SK-N-SH (cell line): ENCODE results near the gene RPL21. TPM values are rescaled to one million over a fixed set of nuclear protein-coding genes. Genes with fewer than 3 reads are reported as not detected.
A peak's percentile ranks its signal among the peaks of the same experiment; 100 is the strongest.

Source experiments
- CTCF ChIA-PET: fragments of 300-600, 350-600 bp; formaldehyde crosslinking; extraction: SDS; loops from one replicate; lab custom pipeline; 2021; lab: Yijun Ruan, JAX
- POLR2A ChIA-PET: fragments of 350-600 bp; sonication (Branson Sonifier 250); formaldehyde crosslinking; extraction: SDS; loops from one replicate; lab custom pipeline; 2020; ENCODE audit warnings: antibody characterized with exemption, inconsistent platforms; lab: Yijun Ruan, JAX
- DNase-seq: peaks from one replicate; pipeline ENCODE4 v3.0.0; 2012
- H2AFZ ChIP-seq: fragments of 200-600 bp; sonication (generic); 2 replicates; pipeline ENCODE4 v1.8.1; 2016; ENCODE audit warnings: antibody characterized with exemption, mild to moderate bottlenecking, low read depth
- H3F3A ChIP-seq: fragments of 200-600 bp; sonication (generic); replicated peaks from 2 replicates; pipeline ENCODE3; 2016; ENCODE audit warnings: antibody characterized with exemption, mild to moderate bottlenecking; ENCODE audit not compliant: insufficient read depth
- H3K27ac ChIP-seq, 2 experiments: fragments of 200-500 bp in 1 of 2; fragments of 200-600 bp in 1 of 2; sonication (Bioruptor generic) in 1 of 2; sonication (generic), shearing (Covaris generic) in 1 of 2; 2 replicates each; pipeline versions ENCODE4 v1.5.1 to v1.6.1; 2014 to 2016; ENCODE audit warnings: low read depth in 2 of 2, inconsistent platforms in 1 of 2, low read length in 1 of 2, mild to moderate bottlenecking in 1 of 2, mixed read lengths in 1 of 2
- H3K27me3 ChIP-seq: fragments of 200-600 bp; sonication (generic), shearing (Covaris generic); 2 replicates; pipeline ENCODE4 v1.6.1; 2016; ENCODE audit warnings: mixed run types; ENCODE audit not compliant: insufficient read depth
- H3K36me3 ChIP-seq, 2 experiments: fragments of 200-500 bp in 1 of 2; fragments of 200-600 bp in 1 of 2; sonication (Bioruptor generic) in 1 of 2; sonication (generic) in 1 of 2; replicated peaks in 1 of 2; 2 replicates each; pipeline versions ENCODE3 to v1.5.1; 2014 to 2016; ENCODE audit warnings: low read length in 1 of 2, mild to moderate bottlenecking in 1 of 2; ENCODE audit not compliant: insufficient read depth in 2 of 2, control insufficient read depth in 1 of 2
- H3K4me1 ChIP-seq, 2 experiments: fragments of 200-500 bp in 1 of 2; fragments of 200-600 bp in 1 of 2; sonication (Bioruptor generic) in 1 of 2; sonication (generic), shearing (Covaris generic) in 1 of 2; 2 replicates each; pipeline versions ENCODE4 v1.5.1 to v1.6.1; 2014 to 2016; ENCODE audit warnings: low read depth in 1 of 2, low read length in 1 of 2, mixed run types in 1 of 2; ENCODE audit not compliant: insufficient read depth in 2 of 2, control insufficient read depth in 1 of 2
- H3K4me2 ChIP-seq: fragments of 200-600 bp; sonication (generic), shearing (Covaris generic); 2 replicates; pipeline ENCODE4 v1.6.1; 2017; ENCODE audit warnings: mixed run types
- H3K4me3 ChIP-seq, 2 experiments: fragments of 200-500 bp in 1 of 2; fragments of 200-600 bp in 1 of 2; sonication (Bioruptor generic) in 1 of 2; sonication (generic), shearing (Covaris generic) in 1 of 2; 2 replicates each; pipeline versions ENCODE4 v1.5.1 to v1.8.1; 2014 to 2016; ENCODE audit warnings: low read depth in 2 of 2, inconsistent platforms in 1 of 2, low read length in 1 of 2, mild to moderate bottlenecking in 1 of 2, mixed read lengths in 1 of 2, moderate library complexity in 1 of 2
- H3K79me2 ChIP-seq: fragments of 200-600 bp; sonication (generic); 2 replicates; pipeline ENCODE4 v1.8.1; 2017; ENCODE audit warnings: mild to moderate bottlenecking; ENCODE audit not compliant: insufficient read depth
- H3K9ac ChIP-seq: fragments of 200-600 bp; sonication (generic); 2 replicates; pipeline ENCODE4 v1.6.1; 2017; ENCODE audit warnings: mixed run types
- H3K9me2 ChIP-seq: fragments of 200-600 bp; sonication (generic); 2 replicates; pipeline ENCODE4 v1.6.1; 2017; ENCODE audit warnings: mixed run types
- H3K9me3 ChIP-seq: fragments of 200-600 bp; sonication (generic); 2 replicates; pipeline ENCODE4 v1.6.1; 2017; ENCODE audit warnings: mixed run types, mild to moderate bottlenecking, moderate library complexity
- H4K20me1 ChIP-seq: fragments of 200-600 bp; sonication (generic); 2 replicates; pipeline ENCODE4 v1.6.1; 2017; ENCODE audit warnings: mild to moderate bottlenecking, mixed run types; ENCODE audit not compliant: insufficient read depth
- CHD2 ChIP-seq: fragments of 150-350 bp; IDR thresholded peaks from 2 replicates; pipeline ENCODE4 v1.6.1; 2018; ENCODE audit warnings: low read length; ENCODE audit not compliant: partially characterized antibody
- EP300 ChIP-seq, 2 experiments: IDR thresholded peaks; 2 replicates each; pipeline versions ENCODE4 v1.4.0 to v1.6.1; 2012; ENCODE audit warnings: borderline replicate concordance in 1 of 2, low read depth in 1 of 2, low read length in 1 of 2
- EZH2phosphoT487 ChIP-seq: fragments of 200-600 bp; sonication (generic); IDR thresholded peaks from 2 replicates; pipeline ENCODE4 v1.6.1; 2017; ENCODE audit warnings: low read depth, mixed run types, mild to moderate bottlenecking, antibody characterized with exemption, moderate library complexity, borderline replicate concordance
- GABPA ChIP-seq: IDR thresholded peaks from 2 replicates; pipeline ENCODE4 v1.4.0; 2012; ENCODE audit warnings: low read depth, mild to moderate bottlenecking
- GATA2 ChIP-seq: sonication (generic); formaldehyde crosslinking; IDR thresholded peaks from 2 replicates; pipeline ENCODE4 v1.5.0; 2020; ENCODE audit warnings: mild to moderate bottlenecking, missing genetic modification reagents
- MEF2A ChIP-seq: IDR thresholded peaks from 2 replicates; pipeline ENCODE4 v1.4.0; 2012; ENCODE audit warnings: low read depth, borderline replicate concordance
- MXI1 ChIP-seq: IDR thresholded peaks from 2 replicates; pipeline ENCODE4 v1.6.1; 2012; ENCODE audit warnings: mild to moderate bottlenecking, low read depth, low read length, improper control_type of control experiment
- POLR2AphosphoS5 ChIP-seq: IDR thresholded peaks from 2 replicates; pipeline ENCODE4 v1.6.1; 2012; ENCODE audit warnings: low read depth, low read length
- RAD21 ChIP-seq: IDR thresholded peaks from 2 replicates; pipeline ENCODE4 v1.6.1; 2012; ENCODE audit warnings: mild to moderate bottlenecking, low read length
- RCOR1 ChIP-seq: fragments of 150-350 bp; IDR thresholded peaks from 2 replicates; pipeline ENCODE4 v1.6.1; 2017; ENCODE audit warnings: antibody characterized with exemption, low read length
- TCF12 ChIP-seq: IDR thresholded peaks from 2 replicates; pipeline ENCODE4 v1.4.0; 2012
- USF2 ChIP-seq: fragments of 150-350 bp; IDR thresholded peaks from 2 replicates; pipeline ENCODE4 v1.6.1; 2017; ENCODE audit warnings: antibody characterized with exemption, low read length, low read depth, borderline replicate concordance
- WGBS: methylation state at CpG from one replicate; pipeline ENCODE4 v1.1.6; 2017; ENCODE audit warnings: low lambda C conversion rate; 5-methylcytosine and 5-hydroxymethylcytosine counted together
- polyA plus RNA-seq, 3 experiments: library from polyadenylated mRNA; depleted of rRNA; stranded (reverse); fragments of >200 nt; gene quantifications; 2 replicates each; pipeline ENCODE4 v1.2.3, GENCODE V29; 2012
- TF ChIP-seq, protein P1 (sequence below): IDR thresholded peaks from 2 replicates; pipeline ENCODE4 v1.4.0; 2012; ENCODE audit warnings: low read depth

The RPL21 gene
- polyA plus RNA-seq, 1 of the 3 experiments (the other 2 are of a cell fraction), result 1,261 TPM

- Histone ChIP-seq H3K9ac (no peak overlapping the region), H3K27me3 (no peaks in the 10 kb centered on the region), H2AFZ (no peak overlapping the region), H3K27ac (peak overlapping the region; percentile 47 to 67), H4K20me1 (peaks cover 18% of the 10 kb centered on the region), H3K36me3 (peaks cover 22 to 26% of the 10 kb centered on the region in 2 experiments), H3F3A (peaks cover 31% of the 10 kb centered on the region), H3K4me3 (no peak overlapping the region), H3K9me3 (no peaks in the 10 kb centered on the region), H3K4me2 (no peak overlapping the region), H3K4me1 (peaks cover 5 to 14% of the 10 kb centered on the region in 2 experiments; a peak in 2 of 4 replicates), H3K9me2 (no peaks in the 10 kb centered on the region), H3K79me2 (peaks cover 12% of the 10 kb centered on the region)
- TF ChIP-seq EP300 (IDR thresholded peaks at IDR 0.05; ENCODE audit: borderline replicate concordance in 1 of 2, low read depth in 1 of 2, low read length in 1 of 2), result peak in 1 of 2 experiments; percentile 87; a peak in 2 of 4 replicates
- peak; percentile 97 for TF ChIP-seq RCOR1
- TF ChIP-seq USF2, result no peak
- no peak for TF ChIP-seq GABPA
- TF ChIP-seq CHD2, result peak; percentile 82
- TF ChIP-seq GATA2 (CRISPR knock-in tag), result peak; percentile 92
- TF ChIP-seq POLR2AphosphoS5, result 0 out of 2 replicates have a peak, but pooled peaks have one; percentile 24
- peak; percentile 31 for TF ChIP-seq RAD21
- WGBS, result 28% methylated on average over 2 of the region's 2 CpGs
- ChIA-PET POLR2A (interaction anchor here (1.8 to 2.1 kb wide), 2 partner anchors 10 to 12 kb away, joined by 4 to 11 read pairs; partner anchors contain the start of gene RPL21), CTCF (interaction anchor here (1.0 to 2.9 kb wide), 4 partner anchors 8 to 721 kb away, joined by 3 to 8 read pairs (median 4); no protein-coding TSS in a partner anchor)
- peak; percentile 77 for DNase-seq
Observed at GRCh38 chr13:27263438-27263837, 12.1 kb downstream of the RPL21 start.

GRCh38 chr13:27264181-27264580 is 12.8 kb downstream of the RPL21 start:
- peaks cover 5 to 14% of the 10 kb centered on the region in 2 experiments; a peak in 2 of 4 replicates for H3K4me1 ChIP-seq
- CTCF ChIA-PET, result interaction anchor here (1.0 to 2.9 kb wide), 2 partner anchors 10 to 279 kb away, joined by 4 to 8 read pairs; no protein-coding TSS in a partner anchor
- no peak overlapping the region for H2AFZ ChIP-seq
- peaks cover 17 to 20% of the 10 kb centered on the region in 2 experiments for H3K36me3 ChIP-seq
- no peak overlapping the region for H3K4me2 ChIP-seq
- H3K27me3 ChIP-seq, result no peaks in the 10 kb centered on the region
- H3K79me2 ChIP-seq, result peaks cover 5% of the 10 kb centered on the region; the same call in 1 of the 2 replicates
- WGBS, result 60% methylated on average over 5 of the region's 5 CpGs
- POLR2A ChIA-PET, result interaction anchor here (2.1 kb wide), 1 partner anchor 13 kb away, joined by 11 read pairs; the partner anchor contains the start of gene RPL21
- peak; percentile 30 for DNase-seq
- peaks cover 11% of the 10 kb centered on the region; the same call in 1 of the 2 replicates for H4K20me1 ChIP-seq
- peak overlapping the region; percentile 20; the same call in 1 of the 2 replicates for H3K9ac ChIP-seq
- peaks cover 24% of the 10 kb centered on the region for H3F3A ChIP-seq
- TF ChIP-seq CHD2 (no peak), TCF12 (no peak), MEF2A (no peak), EZH2phosphoT487 (no peak), MXI1 (peak; percentile 46)
- TF ChIP-seq, protein P1, sequence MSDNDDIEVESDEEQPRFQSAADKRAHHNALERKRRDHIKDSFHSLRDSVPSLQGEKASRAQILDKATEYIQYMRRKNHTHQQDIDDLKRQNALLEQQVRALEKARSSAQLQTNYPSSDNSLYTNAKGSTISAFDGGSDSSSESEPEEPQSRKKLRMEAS, result no peak
- no peak overlapping the region for H3K4me3 ChIP-seq
- peak overlapping the region; percentile 47 to 67 for H3K27ac ChIP-seq
- H3K9me3 ChIP-seq, result no peaks in the 10 kb centered on the region
- no peaks in the 10 kb centered on the region for H3K9me2 ChIP-seq
